Ovary (tissue), 9 donors: ENCODE measurements around the gene TTLL11. TPM values are rescaled to one million over a fixed set of nuclear protein-coding genes. Genes with fewer than 3 reads are reported as not detected.

Experiments used
- DNase-seq, 5 donors: peaks; one replicate each; pipeline ENCODE4 v3.0.0-alpha.2; 2019 to 2020
- H3K27ac ChIP-seq, 2 donors: fragments of 200-600 bp; one replicate each; pipeline versions ENCODE4 v1.5.1 to v1.8.0; 2019 to 2022
- H3K27me3 ChIP-seq: fragments of 200-600 bp; one replicate; pipeline ENCODE4 v1.8.0; 2022
- H3K36me3 ChIP-seq: fragments of 200-600 bp; sonication (generic); one replicate; pipeline ENCODE4 v1.5.1; 2019
- H3K4me1 ChIP-seq: one replicate; pipeline ENCODE4 v1.8.1; 2013; ENCODE audit warnings: mild to moderate bottlenecking, moderate library complexity; ENCODE audit not compliant: insufficient read depth
- H3K4me3 ChIP-seq: fragments of 200-600 bp; sonication (generic); one replicate; pipeline ENCODE4 v1.5.1; 2017
- H3K9me3 ChIP-seq, 2 donors: fragments of 200-600 bp in 1 of 2; sonication (generic) in 1 of 2; one replicate each; pipeline versions ENCODE4 v1.5.1 to v1.8.1; 2013 to 2019; ENCODE audit warnings: mild to moderate bottlenecking in 1 of 2, moderate library complexity in 1 of 2
- CTCF ChIP-seq, 3 donors: fragments of 450-650 bp in 2 of 3; fragments of 200-600 bp in 1 of 3; IDR thresholded peaks; one replicate each; pipeline versions ENCODE4 v1.5.1 to v1.8.0; 2016 to 2022; ENCODE audit warnings: antibody characterized with exemption in 3 of 3, mild to moderate bottlenecking in 1 of 3
- EP300 ChIP-seq: sonication (generic); formaldehyde crosslinking; IDR thresholded peaks from one replicate; pipeline ENCODE4 v1.6.1; 2017; ENCODE audit warnings: antibody characterized with exemption
- POLR2A ChIP-seq: fragments of 450-650 bp; IDR thresholded peaks from one replicate; pipeline ENCODE4 v1.6.1; 2017; ENCODE audit warnings: antibody characterized with exemption, mild to moderate bottlenecking, moderate library complexity
- WGBS, 3 donors: extraction: QIAGEN DNeasy Blood & Tissue Kit in 1 of 3; methylation state at CpG; one replicate each; pipeline versions ENCODE4 v1.1.5 to v1.1.7; 2013 to 2017; 5-methylcytosine and 5-hydroxymethylcytosine counted together
- intact Hi-C, 4 donors: fragments of 100-400 bp; cut with DNase I; formaldehyde crosslinking; loops; one replicate each; pipeline versions ENCODE4 v1.11.0 to v1.15.1; 2022 to 2023
- polyA plus RNA-seq, 2 donors: library from polyadenylated mRNA; stranded (reverse); fragments of 200-250 nt in 1 of 2; fragments of 350-450 nt in 1 of 2; fragmentation: Illumina TruSeq in 1 of 2; extraction: RNeasy Lipid Tissue Mini Kit (QIAGEN cat#74804) in 1 of 2; gene quantifications; one replicate each; pipeline ENCODE4 v1.2.3, GENCODE V29; 2013 to 2014
- total RNA-seq, 7 donors: library from RNA; depleted of rRNA in 2 of 7; stranded (reverse); fragments of >200 nt in 2 of 7; fragmentation: NEBNext Ultra II Directional in 3 of 7; extraction: Animal tissue kit (Norgen Biotek cat#: 25700) in 3 of 7; gene quantifications; one replicate each; pipeline versions ENCODE4 v1.1.0 to v1.2.4, GENCODE V29; 2016 to 2023
- donor health status: DM: no; HTN: no; CAD: no; lungs with moderate emphysema.
- donor health status: DM: no; HTN: no; CAD: no.
- donor health status: Bipolar disorder and iron deficiency.
- donor health status: DM: yes; HTN: yes; CAD: no.
- donor health status: DM: no; HTN: no; CAD: no.
- donor health status: DM: yes; HTN: yes; CAD: no.

The TTLL11 gene
- total and polyA plus RNA-seq, 9 donors = 6.1 to 13.5 (median 9.2) TPM

- H3K4me3 ChIP-seq = no peak overlapping the region
- H3K4me1 ChIP-seq = no peaks in the 10 kb centered on the region
- WGBS, 3 donors = 94 to 98% (median 96%) methylated on average over 4 of the region's 4 CpGs
- H3K9me3 ChIP-seq = no peaks in the 10 kb centered on the region
- no peak overlapping the region for H3K27ac ChIP-seq
- intact Hi-C loops = no loop called here
- no peaks in the 10 kb centered on the region for H3K36me3 ChIP-seq
- DNase-seq = no peak
- no peaks in the 10 kb centered on the region for H3K27me3 ChIP-seq
- TF ChIP-seq POLR2A = no peak
- no peak for TF ChIP-seq CTCF (IDR thresholded peaks at IDR 0.05)
- TF ChIP-seq EP300 = no peak
These were observed 175.5 kb downstream of the TTLL11 start for GRCh38 chr9:121917375-121918335.

DNA sequence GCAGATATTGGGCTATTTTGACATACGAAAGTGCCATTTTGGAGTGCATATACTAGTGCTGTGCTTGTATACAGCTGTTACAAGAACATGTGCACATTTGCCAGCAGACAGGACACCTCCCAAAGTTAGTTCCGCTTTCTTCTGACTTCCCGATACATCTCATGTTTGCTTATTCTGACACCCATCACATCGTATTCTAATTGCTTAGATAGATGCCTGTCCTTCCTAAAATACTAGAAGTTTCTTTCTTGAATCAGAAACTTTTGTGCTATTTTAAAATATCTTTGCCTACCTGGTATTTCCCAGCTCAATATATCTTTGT is 177.8 kb downstream of the TTLL11 start:
- Histone ChIP-seq H3K27ac (no peak overlapping the region), H3K27me3 (no peaks in the 10 kb centered on the region), H3K4me1 (peaks cover 3% of the 10 kb centered on the region), H3K9me3 (no peaks in the 10 kb centered on the region), H3K4me3 (no peak overlapping the region), H3K36me3 (no peaks in the 10 kb centered on the region)
- intact Hi-C loops = no loop called here
- TF ChIP-seq POLR2A = no peak
- no peak for DNase-seq
- 55 to 86% (median 67%) methylated on average over 4 of the region's 4 CpGs for WGBS, 3 donors

GRCh38 chr9:121914604-121915303 is 178.4 kb downstream of the TTLL11 start:
- Histone ChIP-seq H3K36me3 (no peaks in the 10 kb centered on the region), H3K27me3 (no peaks in the 10 kb centered on the region), H3K4me1 (peaks cover 6% of the 10 kb centered on the region), H3K27ac (no peak overlapping the region), H3K4me3 (no peak overlapping the region), H3K9me3 (no peaks in the 10 kb centered on the region)
- DNase-seq = no peak
- 84 to 93% (median 89%) methylated on average over 10 of the region's 10 CpGs for WGBS, 3 donors
- intact Hi-C loops = no loop called here
- TF ChIP-seq EP300 = no peak
- no peak for TF ChIP-seq CTCF (IDR thresholded peaks at IDR 0.05)
- no peak for TF ChIP-seq POLR2A

GRCh38 chr9:121914017-121914595 is 179.0 kb downstream of the TTLL11 start:
- TF ChIP-seq EP300 (no peak), CTCF (IDR thresholded peaks at IDR 0.05) (no peak), POLR2A (no peak)
- Histone ChIP-seq H3K27me3 (no peaks in the 10 kb centered on the region), H3K27ac (no peak overlapping the region), H3K4me1 (peaks cover 10% of the 10 kb centered on the region), H3K9me3 (no peaks in the 10 kb centered on the region), H3K36me3 (no peaks in the 10 kb centered on the region), H3K4me3 (no peak overlapping the region)
- 92 to 99% (median 97%) methylated on average over 6 of the region's 6 CpGs for WGBS, 3 donors
- no peak for DNase-seq
- intact Hi-C loops = no loop called here
